ENCODE measurements around the gene MGAT3.

MGAT3 gene

GRCh38 chr22:39459681-39460080, 2.9 kb downstream of the MGAT3 start:
- Histone ChIP-seq H3K27ac (ENCODE audit: insufficient read depth, low read depth, low read length, poor library complexity, severe bottlenecking) (no peak overlapping the region), H3K4me1 (ENCODE audit: control insufficient read depth, insufficient read depth, low read length) (peaks cover 20% of the 10 kb centered on the region), H3K27me3 (ENCODE audit: control insufficient read depth, insufficient read depth, low read length, poor library complexity, severe bottlenecking) (peaks cover 21% of the 10 kb centered on the region), H3K9me3 (ENCODE audit: control insufficient read depth, low read length) (no peaks in the 10 kb centered on the region), H3K36me3 (ENCODE audit: control insufficient read depth, insufficient read depth, low read length) (no peaks in the 10 kb centered on the region), H3K4me3 (ENCODE audit: insufficient read depth, low read depth, low read length) (no peak overlapping the region)
- WGBS, 2 experiments, result 87 to 89% methylated on average over 11 of the region's 11 CpGs

GRCh38 chr22:39462443-39463221, 5.8 kb downstream of the MGAT3 start:
- no peaks in the 10 kb centered on the region for H3K36me3 ChIP-seq (ENCODE audit: control insufficient read depth, insufficient read depth, low read length)
- peaks cover 27% of the 10 kb centered on the region for H3K4me1 ChIP-seq (ENCODE audit: control insufficient read depth, insufficient read depth, low read length)
- H3K9me3 ChIP-seq (ENCODE audit: control insufficient read depth, low read length), result no peaks in the 10 kb centered on the region
- no peak overlapping the region for H3K27ac ChIP-seq (ENCODE audit: insufficient read depth, low read depth, low read length, poor library complexity, severe bottlenecking)
- peaks cover 10% of the 10 kb centered on the region for H3K27me3 ChIP-seq (ENCODE audit: control insufficient read depth, insufficient read depth, low read length, poor library complexity, severe bottlenecking)
- no peak overlapping the region for H3K4me3 ChIP-seq (ENCODE audit: insufficient read depth, low read depth, low read length)
- 53 to 59% methylated on average over 13 of the region's 13 CpGs for WGBS, 2 experiments

GRCh38 chr22:39463277-39463676, 6.5 kb downstream of the MGAT3 start:
- Histone ChIP-seq H3K4me3 (ENCODE audit: insufficient read depth, low read depth, low read length) (no peak overlapping the region), H3K4me1 (ENCODE audit: control insufficient read depth, insufficient read depth, low read length) (peaks cover 23% of the 10 kb centered on the region), H3K27me3 (ENCODE audit: control insufficient read depth, insufficient read depth, low read length, poor library complexity, severe bottlenecking) (peaks cover 5% of the 10 kb centered on the region), H3K9me3 (ENCODE audit: control insufficient read depth, low read length) (no peaks in the 10 kb centered on the region), H3K36me3 (ENCODE audit: control insufficient read depth, insufficient read depth, low read length) (no peaks in the 10 kb centered on the region), H3K27ac (ENCODE audit: insufficient read depth, low read depth, low read length, poor library complexity, severe bottlenecking) (no peak overlapping the region)
- 92 to 95% methylated on average over 6 of the region's 6 CpGs for WGBS, 2 experiments

- Histone ChIP-seq H3K27me3 (ENCODE audit: control insufficient read depth, insufficient read depth, low read length, poor library complexity, severe bottlenecking) (no peaks in the 10 kb centered on the region), H3K9me3 (ENCODE audit: control insufficient read depth, low read length) (no peaks in the 10 kb centered on the region), H3K4me3 (ENCODE audit: insufficient read depth, low read depth, low read length) (no peak overlapping the region), H3K4me1 (ENCODE audit: control insufficient read depth, insufficient read depth, low read length) (peaks cover 19% of the 10 kb centered on the region), H3K27ac (ENCODE audit: insufficient read depth, low read depth, low read length, poor library complexity, severe bottlenecking) (no peak overlapping the region), H3K36me3 (ENCODE audit: control insufficient read depth, insufficient read depth, low read length) (no peaks in the 10 kb centered on the region)
- 89 to 90% methylated on average over 10 of the region's 10 CpGs for WGBS, 2 experiments
These were observed 7.1 kb downstream of the MGAT3 start for GRCh38 chr22:39463931-39464390.

GRCh38 chr22:39466228-39467006, 9.6 kb downstream of the MGAT3 start:
- Histone ChIP-seq H3K4me1 (ENCODE audit: control insufficient read depth, insufficient read depth, low read length) (peaks cover 44% of the 10 kb centered on the region), H3K27ac (ENCODE audit: insufficient read depth, low read depth, low read length, poor library complexity, severe bottlenecking) (no peak overlapping the region), H3K36me3 (ENCODE audit: control insufficient read depth, insufficient read depth, low read length) (no peaks in the 10 kb centered on the region), H3K9me3 (ENCODE audit: control insufficient read depth, low read length) (no peaks in the 10 kb centered on the region), H3K4me3 (ENCODE audit: insufficient read depth, low read depth, low read length) (no peak overlapping the region), H3K27me3 (ENCODE audit: control insufficient read depth, insufficient read depth, low read length, poor library complexity, severe bottlenecking) (no peaks in the 10 kb centered on the region)
- WGBS, 2 experiments, result 92% methylated on average over 21 of the region's 21 CpGs

- 91 to 94% methylated on average over 17 of the region's 17 CpGs for WGBS, 2 experiments
- no peaks in the 10 kb centered on the region for H3K36me3 ChIP-seq (ENCODE audit: control insufficient read depth, insufficient read depth, low read length)
- no peak overlapping the region for H3K4me3 ChIP-seq (ENCODE audit: insufficient read depth, low read depth, low read length)
- H3K9me3 ChIP-seq (ENCODE audit: control insufficient read depth, low read length), result no peaks in the 10 kb centered on the region
- no peak overlapping the region for H3K27ac ChIP-seq (ENCODE audit: insufficient read depth, low read depth, low read length, poor library complexity, severe bottlenecking)
- H3K27me3 ChIP-seq (ENCODE audit: control insufficient read depth, insufficient read depth, low read length, poor library complexity, severe bottlenecking), result no peaks in the 10 kb centered on the region
- H3K4me1 ChIP-seq (ENCODE audit: control insufficient read depth, insufficient read depth, low read length), result peaks cover 50% of the 10 kb centered on the region
These were observed 10.6 kb downstream of the MGAT3 start for GRCh38 chr22:39467390-39467895.

GRCh38 chr22:39468487-39469325, 11.9 kb downstream of the MGAT3 start:
- H3K4me1 ChIP-seq (ENCODE audit: control insufficient read depth, insufficient read depth, low read length), result peaks cover 59% of the 10 kb centered on the region
- no peak overlapping the region for H3K27ac ChIP-seq (ENCODE audit: insufficient read depth, low read depth, low read length, poor library complexity, severe bottlenecking)
- no peak overlapping the region for H3K4me3 ChIP-seq (ENCODE audit: insufficient read depth, low read depth, low read length)
- no peaks in the 10 kb centered on the region for H3K9me3 ChIP-seq (ENCODE audit: control insufficient read depth, low read length)
- no peaks in the 10 kb centered on the region for H3K36me3 ChIP-seq (ENCODE audit: control insufficient read depth, insufficient read depth, low read length)
- WGBS, 2 experiments, result 88% methylated on average over 18 of the region's 18 CpGs
- H3K27me3 ChIP-seq (ENCODE audit: control insufficient read depth, insufficient read depth, low read length, poor library complexity, severe bottlenecking), result no peaks in the 10 kb centered on the region

GRCh38 chr22:39469326-39469680, 12.5 kb downstream of the MGAT3 start:
- H3K27ac ChIP-seq (ENCODE audit: insufficient read depth, low read depth, low read length, poor library complexity, severe bottlenecking), result no peak overlapping the region
- H3K4me1 ChIP-seq (ENCODE audit: control insufficient read depth, insufficient read depth, low read length), result peaks cover 65% of the 10 kb centered on the region
- no peak overlapping the region for H3K4me3 ChIP-seq (ENCODE audit: insufficient read depth, low read depth, low read length)
- no peaks in the 10 kb centered on the region for H3K27me3 ChIP-seq (ENCODE audit: control insufficient read depth, insufficient read depth, low read length, poor library complexity, severe bottlenecking)
- WGBS, 2 experiments, result 87 to 88% methylated on average over 6 of the region's 6 CpGs
- H3K9me3 ChIP-seq (ENCODE audit: control insufficient read depth, low read length), result no peaks in the 10 kb centered on the region
- H3K36me3 ChIP-seq (ENCODE audit: control insufficient read depth, insufficient read depth, low read length), result no peaks in the 10 kb centered on the region

- Histone ChIP-seq H3K9me3 (ENCODE audit: control insufficient read depth, low read length) (no peaks in the 10 kb centered on the region), H3K4me1 (ENCODE audit: control insufficient read depth, insufficient read depth, low read length) (peaks cover 70% of the 10 kb centered on the region), H3K36me3 (ENCODE audit: control insufficient read depth, insufficient read depth, low read length) (no peaks in the 10 kb centered on the region), H3K4me3 (ENCODE audit: insufficient read depth, low read depth, low read length) (no peak overlapping the region), H3K27me3 (ENCODE audit: control insufficient read depth, insufficient read depth, low read length, poor library complexity, severe bottlenecking) (no peaks in the 10 kb centered on the region), H3K27ac (ENCODE audit: insufficient read depth, low read depth, low read length, poor library complexity, severe bottlenecking) (no peak overlapping the region)
- WGBS, 2 experiments, result 56 to 57% methylated on average over 26 of the region's 26 CpGs
These were observed 13.1 kb downstream of the MGAT3 start for GRCh38 chr22:39469681-39470450.
